Lung (tissue), 12 donors: ENCODE measurements around the gene GNPAT. TPM values are rescaled to one million over a fixed set of nuclear protein-coding genes. Genes with fewer than 3 reads are reported as not detected.
A peak's percentile ranks its signal among the peaks of the same experiment; 100 is the strongest.

Source experiments
- ATAC-seq: fragments of 200-7000 bp; cut with Tn5 transposase; one replicate; pipeline ENCODE4 v1.9.1; 2020; ENCODE audit warnings: moderate number of reproducible peaks; ENCODE audit not compliant: insufficient read depth, low FRiP score
- DNase-seq, 3 donors: peaks; one replicate each; pipeline ENCODE4 v3.0.0-alpha.2; 2013 to 2017
- H3K27ac ChIP-seq, 2 donors: one replicate each; pipeline ENCODE4 v1.5.1; 2013; ENCODE audit warnings: mild to moderate bottlenecking in 2 of 2, moderate library complexity in 2 of 2, control low read depth in 1 of 2, inconsistent platforms in 1 of 2, low read depth in 1 of 2, low read length in 1 of 2
- H3K27me3 ChIP-seq, 3 donors: one replicate each; pipeline ENCODE4 v1.5.1; 2013; ENCODE audit warnings: low read length in 2 of 3; ENCODE audit not compliant: control insufficient read depth in 3 of 3, insufficient read depth in 3 of 3
- H3K36me3 ChIP-seq, 4 donors: one replicate each; pipeline ENCODE4 v1.5.1; 2013; ENCODE audit warnings: low read length in 4 of 4, mild to moderate bottlenecking in 1 of 4, moderate library complexity in 1 of 4; ENCODE audit not compliant: control insufficient read depth in 4 of 4, insufficient read depth in 4 of 4
- H3K4me1 ChIP-seq, 5 donors: one replicate each; pipeline ENCODE4 v1.5.1; 2013; ENCODE audit warnings: low read length in 5 of 5, mild to moderate bottlenecking in 2 of 5, moderate library complexity in 1 of 5; ENCODE audit not compliant: control insufficient read depth in 5 of 5, insufficient read depth in 5 of 5
- H3K4me3 ChIP-seq: one replicate; pipeline ENCODE4 v1.5.1; 2013; ENCODE audit warnings: mild to moderate bottlenecking, control low read depth, moderate library complexity
- H3K9ac ChIP-seq, 2 donors: one replicate each; pipeline ENCODE4 v1.5.1; 2013; ENCODE audit warnings: low read length in 2 of 2, control low read depth in 1 of 2; ENCODE audit not compliant: insufficient read depth in 1 of 2
- H3K9me3 ChIP-seq, 4 donors: one replicate each; pipeline ENCODE4 v1.5.1; 2013; ENCODE audit warnings: low read length in 3 of 4, mild to moderate bottlenecking in 1 of 4, moderate library complexity in 1 of 4; ENCODE audit not compliant: control insufficient read depth in 4 of 4, insufficient read depth in 3 of 4
- WGBS, 2 donors: extraction: QIAGEN DNeasy Blood & Tissue Kit; methylation state at CpG; one replicate each; pipeline ENCODE4 v1.1.7; 2013; 5-methylcytosine and 5-hydroxymethylcytosine counted together
- polyA plus RNA-seq, 2 donors: library from polyadenylated mRNA; stranded (reverse); fragments of 200-250 nt; gene quantifications; one replicate each; pipeline ENCODE4 v1.2.1, GENCODE V29; 2013
- total RNA-seq, 2 donors: library from RNA; depleted of rRNA in 1 of 2; stranded (reverse); fragments of >200 nt in 1 of 2; gene quantifications; one replicate each; pipeline ENCODE4 v1.2.1, GENCODE V29; 2014 to 2021
- TF ChIP-seq, protein P1 (sequence below): IDR thresholded peaks from 2 replicates; pipeline ENCODE4 v1.5.1; 2012; ENCODE audit warnings: mild to moderate bottlenecking; ENCODE audit errors: control extremely low read depth, extremely low read depth
- donor health status: control.
- donor health status: control.
- donor health status: Bipolar disorder and iron deficiency.
- donor health status: healthy.
- donor health status: DM: yes; HTN: yes; CAD: no.

The GNPAT gene
- total and polyA plus RNA-seq, 4 donors: 24.6 to 50.5 (median 37.1) TPM

DNA sequence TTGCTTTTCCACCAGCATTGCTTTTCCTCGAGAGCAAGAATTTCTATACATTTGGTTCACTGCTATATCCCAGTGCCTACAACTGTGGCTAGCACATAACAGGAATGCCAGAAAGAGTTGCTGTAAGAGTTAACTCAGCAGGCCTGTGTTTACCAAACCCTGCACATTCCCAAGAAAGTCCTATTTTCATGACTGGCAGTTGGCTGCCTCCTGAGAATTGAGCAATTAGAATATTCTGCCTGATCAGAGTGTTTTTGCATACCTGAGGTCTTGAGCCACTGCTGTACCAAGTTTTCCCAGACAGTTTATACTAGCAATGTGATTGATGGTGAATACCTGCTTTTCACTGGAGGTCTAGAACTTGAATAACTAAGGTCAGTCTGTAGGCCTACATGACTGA is 2.7 kb upstream of the GNPAT start:
- H3K9me3 ChIP-seq: no peaks in the 10 kb centered on the region
- H3K27ac ChIP-seq: no peak overlapping the region
- TF ChIP-seq, protein P1, sequence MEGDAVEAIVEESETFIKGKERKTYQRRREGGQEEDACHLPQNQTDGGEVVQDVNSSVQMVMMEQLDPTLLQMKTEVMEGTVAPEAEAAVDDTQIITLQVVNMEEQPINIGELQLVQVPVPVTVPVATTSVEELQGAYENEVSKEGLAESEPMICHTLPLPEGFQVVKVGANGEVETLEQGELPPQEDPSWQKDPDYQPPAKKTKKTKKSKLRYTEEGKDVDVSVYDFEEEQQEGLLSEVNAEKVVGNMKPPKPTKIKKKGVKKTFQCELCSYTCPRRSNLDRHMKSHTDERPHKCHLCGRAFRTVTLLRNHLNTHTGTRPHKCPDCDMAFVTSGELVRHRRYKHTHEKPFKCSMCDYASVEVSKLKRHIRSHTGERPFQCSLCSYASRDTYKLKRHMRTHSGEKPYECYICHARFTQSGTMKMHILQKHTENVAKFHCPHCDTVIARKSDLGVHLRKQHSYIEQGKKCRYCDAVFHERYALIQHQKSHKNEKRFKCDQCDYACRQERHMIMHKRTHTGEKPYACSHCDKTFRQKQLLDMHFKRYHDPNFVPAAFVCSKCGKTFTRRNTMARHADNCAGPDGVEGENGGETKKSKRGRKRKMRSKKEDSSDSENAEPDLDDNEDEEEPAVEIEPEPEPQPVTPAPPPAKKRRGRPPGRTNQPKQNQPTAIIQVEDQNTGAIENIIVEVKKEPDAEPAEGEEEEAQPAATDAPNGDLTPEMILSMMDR: no peak
- no peak for DNase-seq
- no peak overlapping the region for H3K9ac ChIP-seq
- WGBS, 2 donors: 100% methylated on average over 1 of the region's 1 CpG
- H3K4me1 ChIP-seq: peaks cover 2 to 20% (median 16%) of the 10 kb centered on the region in 5 donors
- H3K36me3 ChIP-seq: peaks cover 6 to 11% (median 7%) of the 10 kb centered on the region in 4 donors
- no peak for ATAC-seq
- H3K27me3 ChIP-seq: no peaks in the 10 kb centered on the region
- H3K4me3 ChIP-seq: no peak overlapping the region

DNA sequence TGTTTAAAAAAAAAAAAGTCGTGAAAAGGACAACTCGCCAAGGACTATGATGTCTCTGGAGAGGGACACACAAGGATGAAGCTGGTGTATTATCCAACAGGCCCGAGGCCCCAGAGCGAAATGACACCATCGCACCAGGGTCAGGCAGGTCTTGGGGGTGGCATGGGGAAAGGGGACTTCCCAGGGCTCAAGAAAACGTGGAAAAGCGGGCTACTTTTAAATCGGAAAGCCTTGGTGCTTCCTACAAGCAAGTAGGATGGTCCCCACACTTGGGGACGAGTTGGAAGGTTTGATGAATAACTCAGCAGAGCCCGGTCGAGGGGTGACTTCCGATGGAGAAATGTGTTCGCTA is 505 bp upstream of the GNPAT start:
- H3K4me1 ChIP-seq: peaks cover 3 to 20% (median 19%) of the 10 kb centered on the region in 5 donors
- DNase-seq (no peak), ATAC-seq (no peak)
- H3K27me3 ChIP-seq: no peaks in the 10 kb centered on the region
- TF ChIP-seq, protein P1: no peak
- H3K9me3 ChIP-seq: no peaks in the 10 kb centered on the region
- H3K4me3 ChIP-seq: peak overlapping the region; percentile 83
- peak overlapping the region; percentile 42 to 86 for H3K9ac ChIP-seq
- 2% methylated on average over 13 of the region's 13 CpGs for WGBS, 2 donors
- peaks cover 6 to 11% (median 7%) of the 10 kb centered on the region in 4 donors for H3K36me3 ChIP-seq
- peak overlapping the region; percentile 74 to 87 for H3K27ac ChIP-seq

DNA sequence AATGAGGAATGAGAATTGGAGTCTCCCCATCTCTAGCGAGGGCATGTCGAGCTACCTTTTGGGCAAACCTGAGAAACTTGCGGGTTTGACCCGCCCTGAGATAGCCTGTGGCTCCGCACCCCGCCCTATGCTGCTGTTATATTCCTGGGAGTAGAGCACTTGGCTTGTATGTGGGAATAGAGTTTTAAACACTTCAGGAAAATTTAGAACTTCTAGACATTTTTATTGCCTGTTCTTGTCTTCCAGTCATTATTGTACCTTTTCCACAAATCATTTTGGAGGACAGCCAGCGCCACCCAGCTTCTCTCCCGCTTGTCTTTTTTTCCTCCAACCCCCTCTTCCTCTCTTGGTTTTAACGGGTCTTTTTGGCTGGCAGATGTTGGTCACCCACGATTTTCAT is 738 bp downstream of the GNPAT start:
- Histone ChIP-seq H3K27ac (peak overlapping the region; percentile 74 to 87), H3K36me3 (peaks cover 6 to 7% (median 6%) of the 10 kb centered on the region in 4 donors), H3K9ac (peak overlapping the region; percentile 86 to 91), H3K27me3 (no peaks in the 10 kb centered on the region), H3K4me3 (peak overlapping the region; percentile 83), H3K9me3 (no peaks in the 10 kb centered on the region), H3K4me1 (peaks cover 3 to 20% (median 19%) of the 10 kb centered on the region in 5 donors)
- WGBS, 2 donors: 0 to 1% methylated on average over 10 of the region's 10 CpGs
- TF ChIP-seq, protein P1: no peak
- DNase-seq: peak in 2 of 3 donors; percentile 40 to 54
- peak; percentile 48 for ATAC-seq
